IMR-90 (cell line): ENCODE results near the gene SLC9A2. TPM values are rescaled to one million over a fixed set of nuclear protein-coding genes. Genes with fewer than 3 reads are reported as not detected.

ENCODE experiments used
- ATAC-seq: fragments of 200-7000 bp; cut with Tn5 transposase; 2 replicates; pipeline ENCODE4 v1.9.1; 2020; ENCODE audit warnings: low read depth, mild to moderate bottlenecking, moderate library complexity
- BruUV-seq: library from RNA; stranded (reverse); fragments of 400-500 nt; replicated peaks from 2 replicates; lab custom pipeline; 2021; lab: Mats Ljungman, UMichigan
- CTCF ChIA-PET: fragments of 300-600 bp; formaldehyde crosslinking; extraction: SDS; loops from one replicate; lab custom pipeline; 2021; ENCODE audit warnings: antibody characterized with exemption; lab: Yijun Ruan, JAX
- POLR2A ChIA-PET: fragments of 300-600 bp; sonication (Branson Sonifier 250); formaldehyde crosslinking; loops from one replicate; lab custom pipeline; 2022; ENCODE audit warnings: antibody characterized with exemption; ENCODE audit not compliant: unreplicated experiment; lab: Charles Lee
- DNase-seq: peaks from one replicate; pipeline ENCODE4 v3.0.0; 2013
- H2AFZ ChIP-seq: replicated peaks from 2 replicates; pipeline ENCODE3; 2013; ENCODE audit warnings: low read length, mild to moderate bottlenecking; ENCODE audit not compliant: poor library complexity
- H2AK5ac ChIP-seq: 2 replicates; pipeline ENCODE4 v1.6.1; 2013; ENCODE audit warnings: low read depth, low read length, inconsistent platforms
- H2AK9ac ChIP-seq: replicated peaks from 2 replicates; pipeline ENCODE3; 2013; ENCODE audit warnings: mild to moderate bottlenecking, low read depth, low read length, moderate library complexity; ENCODE audit not compliant: poor library complexity
- H2BK120ac ChIP-seq: 2 replicates; pipeline ENCODE4 v1.6.1; 2013; ENCODE audit warnings: low read depth, low read length, inconsistent platforms
- H2BK15ac ChIP-seq: 3 replicates; pipeline ENCODE4 v1.6.1; 2013; ENCODE audit warnings: low read depth, low read length, inconsistent platforms
- H2BK20ac ChIP-seq: 2 replicates; pipeline ENCODE4 v1.6.1; 2013; ENCODE audit warnings: low read depth, mild to moderate bottlenecking, inconsistent platforms, low read length, moderate library complexity
- H2BK5ac ChIP-seq: 2 replicates; pipeline ENCODE4 v1.6.1; 2013; ENCODE audit warnings: mild to moderate bottlenecking, low read depth, low read length, inconsistent platforms; ENCODE audit not compliant: poor library complexity, severe bottlenecking
- H3K14ac ChIP-seq: replicated peaks from 2 replicates; pipeline ENCODE4 v1.6.1; 2013; ENCODE audit warnings: low read depth, low read length, inconsistent platforms
- H3K18ac ChIP-seq: 2 replicates; pipeline ENCODE4 v1.6.1; 2013; ENCODE audit warnings: low read depth, low read length, control low read depth
- H3K23ac ChIP-seq: 2 replicates; pipeline ENCODE4 v1.6.1; 2013; ENCODE audit warnings: low read depth, low read length, inconsistent platforms
- H3K27ac ChIP-seq: 2 replicates; pipeline ENCODE4 v1.5.1; 2013; ENCODE audit warnings: mild to moderate bottlenecking, control low read depth, low read length; ENCODE audit not compliant: insufficient read depth
- H3K27me3 ChIP-seq: 2 replicates; pipeline ENCODE4 v1.6.1; 2013; ENCODE audit warnings: low read length; ENCODE audit not compliant: control insufficient read depth, insufficient read depth
- H3K36me3 ChIP-seq: 2 replicates; pipeline ENCODE4 v1.6.1; 2013; ENCODE audit warnings: low read length, mixed read lengths; ENCODE audit not compliant: control insufficient read depth, insufficient read depth
- H3K4ac ChIP-seq: 2 replicates; pipeline ENCODE4 v1.6.1; 2013; ENCODE audit warnings: low read depth, low read length, inconsistent platforms
- H3K4me1 ChIP-seq: 2 replicates; pipeline ENCODE4 v1.6.1; 2013; ENCODE audit warnings: low read length, mixed read lengths; ENCODE audit not compliant: control insufficient read depth, insufficient read depth
- H3K4me2 ChIP-seq: 2 replicates; pipeline ENCODE4 v1.6.1; 2013; ENCODE audit warnings: low read depth, mild to moderate bottlenecking, control low read depth, low read length, moderate library complexity
- H3K4me3 ChIP-seq: 2 replicates; pipeline ENCODE4 v1.5.1; 2013; ENCODE audit warnings: low read depth, mild to moderate bottlenecking, control low read depth, low read length, moderate library complexity; ENCODE audit not compliant: insufficient read depth
- H3K56ac ChIP-seq: 2 replicates; pipeline ENCODE4 v1.6.1; 2013; ENCODE audit warnings: low read length, inconsistent platforms; ENCODE audit not compliant: insufficient read depth; ENCODE audit errors: extremely low read depth
- H3K79me1 ChIP-seq, 2 experiments: 2 replicates each; pipeline ENCODE4 v1.6.1; 2013; ENCODE audit warnings: low read length in 2 of 2, inconsistent platforms in 1 of 2, low read depth in 1 of 2
- H3K9ac ChIP-seq: 2 replicates; pipeline ENCODE4 v1.6.1; 2013; ENCODE audit warnings: low read depth, low read length, control low read depth
- H3K9me1 ChIP-seq: 2 replicates; pipeline ENCODE4 v1.6.1; 2013; ENCODE audit warnings: low read length, inconsistent platforms; ENCODE audit not compliant: insufficient read depth
- H3K9me3 ChIP-seq: 2 replicates; pipeline ENCODE4 v1.6.1; 2013; ENCODE audit warnings: low read length; ENCODE audit not compliant: control insufficient read depth, insufficient read depth
- H4K20me1 ChIP-seq: 2 replicates; pipeline ENCODE4 v1.6.1; 2013; ENCODE audit warnings: low read length, inconsistent platforms; ENCODE audit not compliant: insufficient read depth
- H4K5ac ChIP-seq: 2 replicates; pipeline ENCODE4 v1.6.1; 2013; ENCODE audit warnings: mild to moderate bottlenecking, low read depth, low read length, control low read depth
- H4K8ac ChIP-seq, 2 experiments: 2 replicates each; pipeline ENCODE4 v1.6.1; 2013; ENCODE audit warnings: low read depth in 2 of 2, low read length in 2 of 2, control low read depth in 1 of 2, inconsistent platforms in 1 of 2
- H4K91ac ChIP-seq: 2 replicates; pipeline ENCODE4 v1.6.1; 2013; ENCODE audit warnings: low read depth, low read length, inconsistent platforms; ENCODE audit not compliant: insufficient read depth
- CEBPB ChIP-seq: IDR thresholded peaks from 2 replicates; pipeline ENCODE4 v1.6.1; 2012; ENCODE audit warnings: low read depth, low read length, improper control_type of control experiment
- whole genome bisulfite sequencing, 2 experiments: methylation state at CpG; one replicate each; pipeline versions ENCODE4 v1.1.5 to v1.1.7; 2013; ENCODE audit warnings: missing lambda C conversion rate in 2 of 2; ENCODE audit not compliant: insufficient read length in 1 of 2; ENCODE audit errors: extremely low coverage in 2 of 2; 5-methylcytosine and 5-hydroxymethylcytosine counted together
- dilution Hi-C: fragments of 300-500 bp; cut with HindIII; formaldehyde crosslinking; loops from one replicate; pipeline ENCODE4 v1.14.3; 2018; ENCODE audit warnings: low sequenced_read_pairs; ENCODE audit not compliant: unreplicated experiment
- in situ Hi-C: fragments of 300-500 bp; cut with MboI; formaldehyde crosslinking; loops from 3 replicates; pipeline ENCODE4 v1.14.3; 2019; ENCODE audit warnings: low sequenced_read_pairs, inconsistent platforms, mixed read lengths
- intact Hi-C: fragments of 100-400 bp; cut with micrococcal nuclease; formaldehyde crosslinking; loops from 2 replicates; pipeline ENCODE4 v1.10.0; 2022
- polyA plus RNA-seq, 3 experiments: library from polyadenylated mRNA; depleted of rRNA; stranded (reverse); fragments of >200 nt; gene quantifications; 2 replicates each; pipeline ENCODE4 v1.2.3, GENCODE V29; 2012; ENCODE audit warnings: low replicate concordance in 1 of 3
- total RNA-seq: library from RNA; depleted of rRNA; stranded (reverse); fragments of >200 nt; gene quantifications from 2 replicates; pipeline ENCODE4 v1.2.3, GENCODE V29; 2012
- TF ChIP-seq, protein P1 (sequence below): fragments of 150-350 bp; IDR thresholded peaks from 2 replicates; pipeline ENCODE4 v1.6.1; 2016; ENCODE audit warnings: low read depth, mild to moderate bottlenecking, low read length, moderate library complexity, borderline replicate concordance

The SLC9A2 gene
- total and polyA plus RNA-seq, 2 of the 4 experiments (the other 2 are of a cell fraction) = not detected

DNA sequence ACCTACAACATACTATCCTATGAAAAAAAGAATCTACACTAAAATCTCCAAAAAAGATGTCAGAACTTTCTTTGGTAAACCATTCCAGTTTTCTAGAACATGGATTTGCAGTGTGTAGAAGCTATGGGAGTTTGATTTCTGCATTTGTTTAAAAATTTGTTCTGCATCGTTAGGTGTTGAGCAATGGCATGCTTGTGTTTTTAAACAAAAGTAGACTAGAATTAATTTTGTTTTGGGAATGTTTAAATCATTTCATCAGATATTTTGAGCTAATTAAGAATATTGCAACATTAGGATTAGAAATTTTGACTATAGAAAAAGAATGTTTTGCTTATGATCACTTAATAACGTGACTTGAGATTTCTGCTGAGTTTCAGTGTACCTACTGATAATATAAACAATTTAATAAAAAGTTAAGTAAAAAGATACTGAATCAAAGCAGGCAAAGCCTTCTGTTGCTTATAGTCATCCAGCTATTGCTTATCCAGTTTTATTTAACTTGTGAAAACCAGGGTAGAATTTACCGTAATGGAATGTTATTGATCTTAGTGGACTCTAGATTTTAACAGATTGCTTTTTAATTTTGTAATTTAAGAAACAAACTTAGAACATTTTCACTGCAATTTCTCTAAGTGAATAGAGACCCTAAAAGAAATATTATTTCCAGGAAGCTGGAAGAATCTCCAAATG is 135.2 kb downstream of the SLC9A2 start:
- ChIA-PET POLR2A (no interaction called here), CTCF (interaction anchor here (1.3 to 4.2 kb wide), 3 partner anchors 11 to 52 kb away, joined by 4 to 22 read pairs (median 12); no protein-coding TSS in a partner anchor)
- Histone ChIP-seq H4K5ac (no peak overlapping the region), H3K27ac (no peak overlapping the region), H3K4me1 (no peaks in the 10 kb centered on the region; the same call in 1 of the 2 replicates), H3K4ac (no peak overlapping the region), H3K9me3 (no peaks in the 10 kb centered on the region), H3K14ac (no peak overlapping the region), H4K20me1 (no peaks in the 10 kb centered on the region), H2BK20ac (no peak overlapping the region), H2BK15ac (no peak overlapping the region), H2AFZ (no peak overlapping the region), H3K27me3 (no peaks in the 10 kb centered on the region; the same call in 1 of the 2 replicates), H3K18ac (no peak overlapping the region), H3K79me1 (no peaks in the 10 kb centered on the region), H2AK5ac (no peak overlapping the region), H2AK9ac (no peak overlapping the region), H2BK5ac (no peak overlapping the region), H3K36me3 (no peaks in the 10 kb centered on the region), H3K4me3 (no peak overlapping the region), H3K4me2 (no peak overlapping the region), H3K23ac (no peak overlapping the region), H3K9me1 (no peaks in the 10 kb centered on the region), H3K9ac (no peak overlapping the region), H4K8ac (no peak overlapping the region), H3K56ac (no peak overlapping the region), H4K91ac (no peak overlapping the region), H2BK120ac (no peak overlapping the region)
- no TSS peak for BruUV-seq
- in situ Hi-C loops = no loop called here
- 0 out of 2 replicates have a peak, but pooled peaks have one; percentile 35 for ATAC-seq
- no CpG with 5 or more reads among the region's 3 CpGs for WGBS, 2 experiments
- dilution Hi-C loops = no loop called here
- TF ChIP-seq CEBPB = peak; percentile 6; the same call in 1 of the 2 replicates
- TF ChIP-seq, protein P1, sequence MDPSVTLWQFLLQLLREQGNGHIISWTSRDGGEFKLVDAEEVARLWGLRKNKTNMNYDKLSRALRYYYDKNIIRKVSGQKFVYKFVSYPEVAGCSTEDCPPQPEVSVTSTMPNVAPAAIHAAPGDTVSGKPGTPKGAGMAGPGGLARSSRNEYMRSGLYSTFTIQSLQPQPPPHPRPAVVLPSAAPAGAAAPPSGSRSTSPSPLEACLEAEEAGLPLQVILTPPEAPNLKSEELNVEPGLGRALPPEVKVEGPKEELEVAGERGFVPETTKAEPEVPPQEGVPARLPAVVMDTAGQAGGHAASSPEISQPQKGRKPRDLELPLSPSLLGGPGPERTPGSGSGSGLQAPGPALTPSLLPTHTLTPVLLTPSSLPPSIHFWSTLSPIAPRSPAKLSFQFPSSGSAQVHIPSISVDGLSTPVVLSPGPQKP = no peak
- no peak for DNase-seq
- intact Hi-C loops = no loop called here
